Fibroblast of lung (primary cell): Measurements from ENCODE around the gene RETN. TPM values are rescaled to one million over a fixed set of nuclear protein-coding genes. Genes with fewer than 3 reads are reported as not detected.

Source experiments
- DNase-seq, 2 donors: peaks; one replicate each; pipeline versions ENCODE4 v3.0.0 to v3.0.0-alpha.2; 2010; ENCODE audit warnings: low read depth in 2 of 2
- H2AFZ ChIP-seq: 2 replicates; pipeline ENCODE4 v1.5.1; 2012; ENCODE audit warnings: low read length, control low read depth, inconsistent platforms
- H3K27ac ChIP-seq: 2 replicates; pipeline ENCODE4 v1.5.1; 2011; ENCODE audit warnings: low read length, control low read depth; ENCODE audit not compliant: insufficient read depth
- H3K27me3 ChIP-seq: 2 replicates; pipeline ENCODE4 v1.5.1; 2011; ENCODE audit warnings: mild to moderate bottlenecking, low read length; ENCODE audit not compliant: control insufficient read depth, insufficient read depth
- H3K36me3 ChIP-seq: 2 replicates; pipeline ENCODE4 v1.5.1; 2011; ENCODE audit warnings: low read length; ENCODE audit not compliant: control insufficient read depth, insufficient read depth
- H3K4me1 ChIP-seq: 2 replicates; pipeline ENCODE4 v1.5.1; 2011; ENCODE audit warnings: low read length; ENCODE audit not compliant: control insufficient read depth, insufficient read depth; ENCODE audit errors: extremely low read depth
- H3K4me2 ChIP-seq: 2 replicates; pipeline ENCODE4 v1.5.1; 2011; ENCODE audit warnings: low read length, control low read depth; ENCODE audit not compliant: insufficient read depth; ENCODE audit errors: extremely low read depth
- H3K4me3 ChIP-seq, 4 experiments: fragments of 200-600 bp in 1 of 4; sonication (generic) in 1 of 4; replicated peaks in 1 of 4; 2 replicates each; pipeline ENCODE4 v1.5.1; 2011 to 2016; ENCODE audit warnings: low read length in 4 of 4, low read depth in 3 of 4, mild to moderate bottlenecking in 3 of 4, control low read depth in 2 of 4, inconsistent platforms in 1 of 4, mixed read lengths in 1 of 4; ENCODE audit not compliant: insufficient read depth in 1 of 4; ENCODE audit errors: control extremely low read depth in 1 of 4
- H3K79me2 ChIP-seq: 2 replicates; pipeline ENCODE4 v1.5.1; 2012; ENCODE audit warnings: mild to moderate bottlenecking, low read length, inconsistent platforms; ENCODE audit not compliant: control insufficient read depth, insufficient read depth
- H3K9ac ChIP-seq: 2 replicates; pipeline ENCODE4 v1.5.1; 2011; ENCODE audit warnings: mild to moderate bottlenecking, low read length, control low read depth; ENCODE audit not compliant: insufficient read depth
- H3K9me3 ChIP-seq: 2 replicates; pipeline ENCODE4 v1.5.1; 2012; ENCODE audit warnings: low read depth, low read length; ENCODE audit not compliant: control insufficient read depth, insufficient read depth
- H4K20me1 ChIP-seq: 2 replicates; pipeline ENCODE4 v1.5.1; 2011; ENCODE audit warnings: low read length; ENCODE audit not compliant: control insufficient read depth, insufficient read depth; ENCODE audit errors: extremely low read depth
- CTCF ChIP-seq, 2 donors: IDR thresholded peaks in 1 of 2; conservative IDR thresholded peaks in 1 of 2; 1 replicate in 1 of 2; 2 replicates in 1 of 2; pipeline ENCODE4 v1.5.1; 2011 to 2012; ENCODE audit warnings: low read length in 2 of 2, control low read depth in 1 of 2, inconsistent platforms in 1 of 2, low read depth in 1 of 2, mild to moderate bottlenecking in 1 of 2
- EZH2 ChIP-seq: IDR thresholded peaks from 2 replicates; pipeline ENCODE4 v1.5.1; 2012; ENCODE audit warnings: low read length, control low read depth, mild to moderate bottlenecking; ENCODE audit errors: missing control alignments
- polyA plus RNA-seq, 2 donors: library from polyadenylated mRNA; depleted of rRNA in 1 of 2; stranded (reverse) in 1 of 2; unstranded in 1 of 2; fragments of >200 nt; gene quantifications; 2 replicates each; pipeline ENCODE4 v1.2.1, GENCODE V29; 2011 to 2012; ENCODE audit warnings: missing spikeins in 1 of 2
- total RNA-seq: library from RNA; depleted of rRNA; stranded (reverse); fragments of >200 nt; gene quantifications from 2 replicates; pipeline ENCODE4 v1.2.1, GENCODE V29; 2014

The RETN gene
- total and polyA plus RNA-seq, 2 donors (not counting 1 experiment from before 2014, with no cell fraction given) = not detected

DNA sequence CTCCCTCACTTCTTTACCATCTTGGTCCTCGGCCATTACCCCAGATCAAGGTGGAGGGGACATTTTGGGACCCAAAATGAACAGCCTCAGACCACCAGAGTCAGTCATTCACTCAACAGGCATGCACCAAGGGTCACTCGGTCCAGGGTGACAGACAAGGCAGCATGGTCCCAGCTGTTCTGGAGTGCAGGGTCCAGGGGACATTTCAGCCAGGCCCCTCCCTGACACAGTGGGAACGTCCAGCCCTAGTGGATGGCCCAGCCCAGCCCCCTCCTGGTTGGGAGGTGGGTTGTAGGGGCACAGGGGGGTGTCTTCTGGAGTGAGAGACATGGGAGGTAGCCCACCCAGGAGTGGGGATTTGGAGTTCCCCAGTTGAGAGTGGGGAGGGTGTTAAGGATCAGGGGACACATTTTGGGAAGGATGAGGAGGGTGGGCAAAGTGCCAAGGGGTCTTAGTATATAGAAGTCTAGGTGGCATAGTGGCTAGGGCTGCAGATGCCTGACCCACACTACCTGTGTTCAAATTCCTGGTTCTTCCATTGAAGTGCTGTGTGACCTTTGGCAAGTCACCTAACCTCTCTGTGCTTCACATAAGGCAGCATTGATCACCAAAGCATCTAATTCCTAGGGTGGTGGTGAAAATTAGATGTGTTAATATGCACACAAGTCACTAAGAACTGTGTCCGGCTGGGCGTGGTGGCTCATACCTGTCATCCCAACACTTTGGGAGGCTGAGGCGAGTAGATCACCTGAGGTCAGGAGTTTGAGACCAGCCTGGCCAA, 35.6 kb downstream of the RETN start:
- Histone ChIP-seq H3K9me3 (no peaks in the 10 kb centered on the region), H3K9ac (no peak overlapping the region), H4K20me1 (no peaks in the 10 kb centered on the region), H2AFZ (no peak overlapping the region), H3K4me1 (no peaks in the 10 kb centered on the region), H3K27me3 (no peaks in the 10 kb centered on the region), H3K36me3 (no peaks in the 10 kb centered on the region), H3K79me2 (no peaks in the 10 kb centered on the region), H3K27ac (no peak overlapping the region), H3K4me2 (no peak overlapping the region), H3K4me3 (no peak overlapping the region)
- TF ChIP-seq CTCF (conservative IDR thresholded peaks at IDR 0.05 in 1 of 2, IDR thresholded peaks at IDR 0.05 in 1 of 2; ENCODE audit: low read depth in 1 of 2, low read length in 2 of 2) (no peak), EZH2 (no peak)
- DNase-seq = no peak

GRCh38 chr19:7705387-7706187, 36.7 kb downstream of the RETN start:
- H3K79me2 ChIP-seq = no peaks in the 10 kb centered on the region
- H3K27ac ChIP-seq = no peak overlapping the region
- no peaks in the 10 kb centered on the region for H4K20me1 ChIP-seq
- H2AFZ ChIP-seq = no peak overlapping the region
- no peaks in the 10 kb centered on the region for H3K4me1 ChIP-seq
- no peak overlapping the region for H3K4me2 ChIP-seq
- H3K36me3 ChIP-seq = no peaks in the 10 kb centered on the region
- H3K9me3 ChIP-seq = no peaks in the 10 kb centered on the region
- no peak overlapping the region for H3K4me3 ChIP-seq
- no peak for DNase-seq
- no peak for TF ChIP-seq EZH2
- no peak for TF ChIP-seq CTCF (conservative IDR thresholded peaks at IDR 0.05 in 1 of 2, IDR thresholded peaks at IDR 0.05 in 1 of 2; ENCODE audit: low read depth in 1 of 2, low read length in 2 of 2)
- H3K9ac ChIP-seq = no peak overlapping the region
- H3K27me3 ChIP-seq = no peaks in the 10 kb centered on the region

DNA sequence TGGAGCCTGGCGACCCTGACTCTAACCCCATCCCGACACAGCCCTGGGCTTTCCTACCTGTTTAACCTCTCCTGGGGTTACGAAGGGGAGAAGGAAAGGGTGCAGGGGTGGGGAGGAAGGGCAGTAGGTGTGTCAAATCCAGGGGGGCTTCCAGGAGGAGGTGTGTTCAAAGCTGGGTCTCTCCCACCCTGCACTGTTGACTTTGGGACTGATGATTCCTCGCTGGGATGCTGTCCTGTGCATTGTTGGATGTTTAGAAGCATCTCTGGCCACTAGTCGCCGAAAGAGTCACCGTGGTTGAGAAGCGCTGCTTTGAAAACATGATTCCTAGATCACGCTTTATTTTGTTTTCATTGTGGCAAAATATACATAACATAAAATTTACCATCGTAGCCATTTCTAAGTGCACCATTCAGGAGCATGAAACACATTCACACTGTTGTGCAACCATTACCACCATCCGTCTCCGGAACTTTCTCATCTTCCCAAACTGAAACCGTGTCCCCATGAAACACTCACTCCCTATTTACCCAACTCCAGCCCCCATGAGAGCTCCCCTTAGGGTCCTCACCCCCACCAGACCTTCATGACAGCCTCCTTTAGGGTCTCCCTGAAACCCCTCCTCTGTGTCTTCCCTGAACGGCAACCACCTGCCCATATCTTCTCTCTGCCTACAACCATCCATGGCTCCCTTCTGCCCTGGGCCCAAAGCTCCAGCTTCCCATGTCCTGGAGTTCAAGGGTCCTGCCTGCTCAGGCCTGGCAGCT, 37.5 kb downstream of the RETN start:
- no peaks in the 10 kb centered on the region for H3K36me3 ChIP-seq
- H3K9ac ChIP-seq = no peak overlapping the region
- H3K27me3 ChIP-seq = no peaks in the 10 kb centered on the region
- no peak for DNase-seq
- H3K9me3 ChIP-seq = no peaks in the 10 kb centered on the region
- no peak overlapping the region for H2AFZ ChIP-seq
- H3K4me3 ChIP-seq = no peak overlapping the region
- no peaks in the 10 kb centered on the region for H4K20me1 ChIP-seq
- TF ChIP-seq CTCF (conservative IDR thresholded peaks at IDR 0.05 in 1 of 2, IDR thresholded peaks at IDR 0.05 in 1 of 2; ENCODE audit: low read depth in 1 of 2, low read length in 2 of 2) (no peak), EZH2 (no peak)
- H3K4me2 ChIP-seq = no peak overlapping the region
- no peak overlapping the region for H3K27ac ChIP-seq
- H3K79me2 ChIP-seq = no peaks in the 10 kb centered on the region
- no peaks in the 10 kb centered on the region for H3K4me1 ChIP-seq
